Fibroblast of the aortic adventitia (primary cell): ENCODE data around the gene CORO1C. TPM values are rescaled to one million over a fixed set of nuclear protein-coding genes. Genes with fewer than 3 reads are reported as not detected.

Experiments used
- DNase-seq: peaks from one replicate; pipeline ENCODE4 v3.0.0-alpha.2; 2010; ENCODE audit warnings: low read depth
- H3K4me3 ChIP-seq: 2 replicates; pipeline ENCODE4 v1.5.1; 2011; ENCODE audit warnings: low read depth, mild to moderate bottlenecking, control low read depth, low read length, moderate library complexity
- total RNA-seq: library from RNA; depleted of rRNA; stranded (reverse); fragments of >200 nt; gene quantifications from 2 replicates; pipeline ENCODE4 v1.2.3, GENCODE V29; 2012; ENCODE audit warnings: low replicate concordance
- TF ChIP-seq, protein P1 (sequence below): IDR thresholded peaks from 2 replicates; pipeline ENCODE4 v1.5.1; 2011; ENCODE audit warnings: mild to moderate bottlenecking, low read length, control low read depth, inconsistent platforms; ENCODE audit not compliant: insufficient read depth

The CORO1C gene
- total RNA-seq, 1 donor, result 202 TPM

DNA sequence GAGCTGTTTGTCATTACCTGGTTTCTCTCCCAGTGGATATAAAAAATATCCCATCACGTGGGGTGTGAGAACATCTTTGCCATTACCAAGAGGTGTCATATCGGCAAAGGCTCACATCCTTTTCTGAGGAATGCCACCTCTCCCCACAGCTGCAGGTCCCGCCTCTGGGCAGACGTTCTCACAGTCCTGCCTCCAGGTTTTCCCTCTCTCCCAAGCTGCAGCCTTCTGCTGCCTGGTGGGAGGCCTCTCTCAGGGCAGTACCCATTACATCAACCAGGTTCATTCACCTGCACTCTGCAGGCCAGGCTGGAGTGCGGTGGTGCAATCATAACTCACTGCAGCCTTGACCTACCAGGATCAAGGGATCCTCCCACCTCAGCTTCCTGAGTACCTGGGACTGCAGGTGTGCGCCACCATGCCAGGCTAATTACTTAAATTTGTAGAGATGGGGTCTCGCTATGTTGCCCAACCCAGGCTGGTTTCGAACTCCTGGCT lies 118.5 kb downstream of the CORO1C start:
- no peak overlapping the region for H3K4me3 ChIP-seq
- TF ChIP-seq, protein P1, sequence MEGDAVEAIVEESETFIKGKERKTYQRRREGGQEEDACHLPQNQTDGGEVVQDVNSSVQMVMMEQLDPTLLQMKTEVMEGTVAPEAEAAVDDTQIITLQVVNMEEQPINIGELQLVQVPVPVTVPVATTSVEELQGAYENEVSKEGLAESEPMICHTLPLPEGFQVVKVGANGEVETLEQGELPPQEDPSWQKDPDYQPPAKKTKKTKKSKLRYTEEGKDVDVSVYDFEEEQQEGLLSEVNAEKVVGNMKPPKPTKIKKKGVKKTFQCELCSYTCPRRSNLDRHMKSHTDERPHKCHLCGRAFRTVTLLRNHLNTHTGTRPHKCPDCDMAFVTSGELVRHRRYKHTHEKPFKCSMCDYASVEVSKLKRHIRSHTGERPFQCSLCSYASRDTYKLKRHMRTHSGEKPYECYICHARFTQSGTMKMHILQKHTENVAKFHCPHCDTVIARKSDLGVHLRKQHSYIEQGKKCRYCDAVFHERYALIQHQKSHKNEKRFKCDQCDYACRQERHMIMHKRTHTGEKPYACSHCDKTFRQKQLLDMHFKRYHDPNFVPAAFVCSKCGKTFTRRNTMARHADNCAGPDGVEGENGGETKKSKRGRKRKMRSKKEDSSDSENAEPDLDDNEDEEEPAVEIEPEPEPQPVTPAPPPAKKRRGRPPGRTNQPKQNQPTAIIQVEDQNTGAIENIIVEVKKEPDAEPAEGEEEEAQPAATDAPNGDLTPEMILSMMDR, result no peak
- no peak for DNase-seq

DNA sequence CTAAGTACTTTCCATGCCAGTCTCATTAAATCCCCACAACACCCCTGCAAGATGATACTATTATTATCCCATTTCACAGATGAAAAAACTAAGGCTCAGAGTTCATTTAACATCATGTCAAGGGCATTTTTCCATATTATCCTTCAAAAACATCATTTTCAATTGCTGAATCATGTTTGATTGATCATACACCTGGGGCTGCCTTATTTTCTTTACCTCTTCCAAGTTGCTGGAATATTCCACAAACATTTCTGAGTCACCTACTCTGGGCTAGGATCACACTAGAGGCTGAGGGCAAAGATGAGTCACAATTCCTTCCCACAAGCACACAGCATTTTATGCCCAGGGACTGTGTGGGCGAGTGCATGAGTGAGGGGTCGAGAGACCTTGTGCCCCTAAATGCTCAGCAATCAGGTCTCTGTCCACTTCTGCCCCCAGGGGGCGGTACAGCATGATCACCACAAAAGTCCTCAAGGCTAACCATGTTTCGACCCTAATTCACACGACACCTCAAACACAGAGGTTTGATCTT lies 119.4 kb downstream of the CORO1C start:
- H3K4me3 ChIP-seq, result no peak overlapping the region
- peak; percentile 78 for DNase-seq
- TF ChIP-seq, protein P1, result peak; percentile 39

DNA sequence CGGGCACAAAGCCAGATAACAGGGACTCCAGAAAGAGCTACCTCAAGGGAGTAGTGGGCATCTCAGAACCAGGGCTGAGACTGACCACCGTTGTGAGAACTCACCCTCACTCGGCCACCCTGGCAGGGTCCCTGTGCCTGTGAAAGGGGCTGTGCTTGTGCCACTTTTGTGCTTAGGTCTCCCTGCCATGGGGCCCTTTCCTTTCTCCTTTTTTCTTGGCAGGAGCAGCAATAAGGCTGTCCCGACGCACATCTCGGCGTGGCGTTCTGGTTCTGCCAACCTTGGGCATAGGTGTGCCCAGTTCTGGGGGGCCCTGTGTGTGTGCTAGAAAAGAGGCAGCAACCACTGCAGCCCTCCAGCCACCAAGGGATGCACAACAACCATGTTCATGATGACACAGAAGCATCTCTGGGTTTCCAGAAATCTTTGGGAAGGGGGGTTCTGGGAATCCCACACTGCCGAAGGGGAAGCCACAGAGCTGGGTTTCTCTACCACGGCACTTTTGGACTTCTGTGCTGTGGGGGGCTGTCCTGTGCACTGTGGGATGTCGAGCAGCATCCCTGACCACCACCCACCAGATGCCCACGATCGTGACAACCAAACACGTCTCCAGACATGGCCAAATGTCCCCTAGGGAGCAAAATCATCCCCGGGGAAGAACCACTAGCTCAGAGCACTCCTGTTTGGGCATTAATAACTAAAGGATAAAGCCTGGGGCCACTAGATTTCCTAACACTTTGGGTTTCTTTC lies 120.3 kb downstream of the CORO1C start:
- DNase-seq, result no peak
- TF ChIP-seq, protein P1, result no peak
- no peak overlapping the region for H3K4me3 ChIP-seq

DNA sequence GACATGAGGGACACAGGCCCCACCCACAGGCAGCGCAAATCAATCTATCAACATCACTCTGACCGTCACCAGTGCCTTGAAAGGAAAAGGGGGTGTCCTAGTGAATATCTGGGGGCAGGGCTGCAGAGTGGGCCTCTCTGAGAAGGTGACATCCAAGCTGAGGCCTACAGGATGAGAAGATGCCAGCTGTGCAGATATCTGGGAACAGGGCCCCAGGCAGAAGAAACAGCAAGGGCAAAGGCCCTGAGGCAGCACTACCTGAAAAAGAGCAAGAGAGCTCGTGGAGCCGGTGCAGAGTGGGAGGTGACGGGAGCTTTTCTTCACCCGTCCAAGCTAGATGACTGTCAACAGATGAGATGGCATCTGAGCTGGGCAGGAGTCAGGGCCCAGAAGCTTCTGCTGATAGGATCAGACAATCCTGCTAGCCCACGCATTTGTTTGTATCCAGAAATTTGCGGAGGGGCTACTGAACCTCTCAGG lies 120.9 kb downstream of the CORO1C start:
- TF ChIP-seq, protein P1, result no peak
- no peak for DNase-seq
- H3K4me3 ChIP-seq, result no peak overlapping the region

DNA sequence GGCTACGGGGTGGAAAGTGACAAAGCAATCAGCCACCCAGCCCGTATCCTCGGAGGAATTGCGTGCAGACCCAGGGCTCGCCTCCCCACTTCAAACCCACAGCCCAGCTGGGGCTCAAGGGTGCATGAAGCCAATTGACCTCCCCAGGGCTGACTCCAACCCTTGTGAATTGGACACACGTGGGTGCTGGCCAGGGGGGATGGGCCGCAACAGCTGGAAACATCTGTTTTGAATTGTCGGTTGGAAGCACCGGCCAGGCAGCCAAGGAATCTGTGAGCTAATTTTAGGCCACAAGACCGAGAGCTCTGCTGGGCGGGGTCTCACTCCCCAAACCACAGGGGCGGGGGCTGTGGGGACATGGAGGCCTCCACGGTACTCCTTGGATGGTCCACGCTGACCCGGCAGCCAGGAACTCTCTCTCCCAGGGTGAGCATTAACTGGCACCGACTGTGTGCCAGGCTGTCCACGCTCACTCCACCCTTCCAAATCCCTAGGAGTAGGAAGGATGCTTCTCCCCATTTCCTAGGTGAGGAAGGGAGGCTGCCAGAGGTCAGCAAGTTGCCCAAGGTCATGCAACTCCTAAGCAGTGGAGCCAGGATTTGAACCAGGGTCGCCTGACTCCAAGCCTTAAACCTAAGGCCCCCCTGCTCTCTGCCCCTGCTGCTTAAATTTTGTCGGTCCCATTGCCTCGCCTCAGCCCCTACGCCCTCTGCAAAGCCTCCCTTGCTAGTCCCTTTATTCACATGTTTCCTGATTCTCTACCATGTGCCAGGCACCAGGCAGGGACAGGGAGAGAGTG lies 121.6 kb downstream of the CORO1C start:
- H3K4me3 ChIP-seq, result no peak overlapping the region
- peak; percentile 94 for DNase-seq
- TF ChIP-seq, protein P1, result no peak

DNA sequence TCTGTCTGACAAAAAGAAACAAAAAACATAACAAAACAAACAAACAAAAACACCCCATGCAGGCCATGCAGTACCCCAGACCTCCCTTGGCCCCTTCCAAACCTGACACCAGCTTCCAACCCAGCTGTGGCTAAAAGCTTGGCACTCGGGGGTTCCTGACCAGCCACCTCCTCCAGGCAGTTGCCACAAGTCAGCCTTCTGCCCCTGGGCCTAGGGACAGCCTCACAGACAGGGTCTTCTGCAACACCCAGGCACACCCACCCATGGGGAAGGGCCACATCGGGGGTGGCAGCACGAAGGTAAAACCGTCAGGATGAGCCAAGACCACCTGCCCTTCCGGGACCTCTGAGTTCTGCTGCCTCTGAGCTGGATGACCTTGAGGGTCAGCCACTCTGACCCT lies 122.7 kb downstream of the CORO1C start:
- no peak for DNase-seq
- TF ChIP-seq, protein P1, result no peak
- no peak overlapping the region for H3K4me3 ChIP-seq
